Measurements from ENCODE around the gene ATP2B2.

ATP2B2 gene

DNA sequence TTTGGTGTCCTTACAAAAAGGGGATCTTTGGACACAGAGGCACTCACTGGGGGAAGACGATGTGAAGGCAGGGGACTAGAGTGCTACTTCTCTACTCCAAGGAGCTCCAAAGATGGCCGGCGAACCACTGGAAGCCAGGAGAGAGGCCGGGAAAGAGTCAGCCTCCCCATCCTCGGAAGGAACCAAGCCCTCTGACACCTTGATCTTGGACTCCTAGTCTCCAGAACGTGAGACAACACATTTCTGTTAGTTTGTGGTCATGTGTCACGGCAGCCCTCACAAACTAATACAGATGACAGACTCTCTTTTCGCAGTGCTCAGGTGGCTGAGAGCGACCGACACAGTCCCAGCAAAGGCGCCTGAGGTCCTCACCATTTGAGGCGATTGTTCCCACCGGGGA, 24.4 kb upstream of the ATP2B2 start:
- no peaks in the 10 kb centered on the region for H3K36me3 ChIP-seq (ENCODE audit: control insufficient read depth, insufficient read depth, low read length, severe bottlenecking)
- H3K9ac ChIP-seq (ENCODE audit: low read length) = no peak overlapping the region
- H3K4me3 ChIP-seq (ENCODE audit: low read length) = no peak overlapping the region
- no peaks in the 10 kb centered on the region for H3K4me1 ChIP-seq (ENCODE audit: control insufficient read depth, insufficient read depth, low read length)
- peaks cover 61% of the 10 kb centered on the region for H3K27me3 ChIP-seq (replicated peaks; ENCODE audit: control insufficient read depth, insufficient read depth, low read length)
- H3K9me3 ChIP-seq (ENCODE audit: control insufficient read depth, low read length) = no peaks in the 10 kb centered on the region
- no peak for DNase-seq (ENCODE audit: low read depth)

DNA sequence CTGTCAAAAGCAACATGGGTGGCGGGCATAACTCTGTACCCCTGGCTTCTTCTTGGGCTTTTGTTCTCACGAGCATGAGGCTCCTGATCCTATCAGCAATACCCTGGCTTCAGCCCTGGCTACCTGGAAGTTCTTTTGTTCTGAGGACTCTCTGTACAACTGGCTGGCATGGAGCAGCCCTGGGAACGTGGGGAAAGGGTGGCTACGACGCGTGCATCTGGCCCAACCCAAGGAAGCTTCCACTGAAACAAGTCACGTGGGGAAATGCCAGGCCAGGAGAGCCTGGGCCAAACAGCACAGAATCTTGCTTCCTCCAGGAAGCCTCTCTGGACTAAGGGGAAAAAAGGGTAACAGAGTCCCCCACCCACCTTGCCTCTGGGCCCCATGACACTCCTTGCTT, 22.7 kb upstream of the ATP2B2 start:
- Histone ChIP-seq H3K4me3 (ENCODE audit: low read length) (no peak overlapping the region), H3K27me3 (replicated peaks; ENCODE audit: control insufficient read depth, insufficient read depth, low read length) (peaks cover 68% of the 10 kb centered on the region), H3K36me3 (ENCODE audit: control insufficient read depth, insufficient read depth, low read length, severe bottlenecking) (no peaks in the 10 kb centered on the region), H3K9ac (ENCODE audit: low read length) (no peak overlapping the region), H3K9me3 (ENCODE audit: control insufficient read depth, low read length) (no peaks in the 10 kb centered on the region), H3K4me1 (ENCODE audit: control insufficient read depth, insufficient read depth, low read length) (no peaks in the 10 kb centered on the region)
- DNase-seq (ENCODE audit: low read depth) = no peak

DNA sequence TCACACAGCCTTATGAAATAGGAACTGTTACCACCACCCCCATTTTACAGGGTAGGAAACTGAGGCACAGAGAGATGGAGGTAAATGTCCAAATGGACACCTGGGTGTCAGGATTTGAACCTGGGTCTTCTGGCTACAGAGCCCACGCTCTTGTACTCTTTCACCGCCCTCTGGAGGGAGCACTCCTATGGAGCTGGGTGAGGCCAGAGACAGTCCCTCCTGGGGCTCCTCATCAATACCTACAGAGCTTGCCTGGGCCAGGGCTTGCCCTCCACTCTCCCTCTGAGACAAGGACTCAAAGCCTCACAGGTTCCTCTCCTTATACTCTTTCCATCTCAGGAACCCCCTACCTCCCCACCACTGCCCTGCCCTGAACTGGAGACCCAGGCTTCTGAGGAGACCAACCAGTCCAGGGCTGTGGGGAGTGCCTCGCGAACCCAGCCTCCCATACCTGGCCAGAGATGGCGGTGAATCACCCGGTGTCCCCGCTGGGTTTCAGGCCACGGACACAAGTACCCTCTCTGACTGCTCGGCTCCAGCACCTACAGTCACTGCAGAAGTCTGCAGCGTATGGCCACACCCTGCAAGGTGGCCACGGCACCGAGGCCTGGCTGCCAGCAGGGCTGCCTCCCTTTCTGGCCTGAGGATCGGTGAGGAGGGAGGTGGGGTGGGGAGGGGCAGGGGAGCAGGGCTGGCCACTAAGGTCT, 22.1 kb upstream of the ATP2B2 start:
- peaks cover 70% of the 10 kb centered on the region for H3K27me3 ChIP-seq (replicated peaks; ENCODE audit: control insufficient read depth, insufficient read depth, low read length)
- no peaks in the 10 kb centered on the region for H3K4me1 ChIP-seq (ENCODE audit: control insufficient read depth, insufficient read depth, low read length)
- H3K36me3 ChIP-seq (ENCODE audit: control insufficient read depth, insufficient read depth, low read length, severe bottlenecking) = no peaks in the 10 kb centered on the region
- H3K4me3 ChIP-seq (ENCODE audit: low read length) = no peak overlapping the region
- no peak for DNase-seq (ENCODE audit: low read depth)
- H3K9ac ChIP-seq (ENCODE audit: low read length) = no peak overlapping the region
- H3K9me3 ChIP-seq (ENCODE audit: control insufficient read depth, low read length) = no peaks in the 10 kb centered on the region

DNA sequence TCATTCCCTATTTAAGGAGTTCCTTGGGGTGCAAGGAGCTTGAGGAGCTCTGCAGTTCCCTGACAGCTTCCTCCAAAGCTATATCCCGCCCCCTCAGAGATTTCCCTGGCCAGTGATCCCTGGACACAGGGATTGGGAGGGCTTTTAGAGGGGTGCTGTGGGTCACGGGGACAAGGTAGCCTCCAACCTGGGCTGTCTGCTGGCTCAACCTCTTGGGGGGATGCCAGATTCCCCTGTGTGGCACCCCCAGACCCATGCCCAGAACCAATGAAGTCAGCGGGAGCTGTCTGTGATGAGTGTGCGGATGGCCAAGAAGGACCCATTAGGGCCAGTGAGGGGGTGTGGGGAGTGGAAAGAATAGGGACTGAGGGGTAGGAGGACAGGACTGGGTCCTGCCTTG, 21.0 kb upstream of the ATP2B2 start:
- no peak overlapping the region for H3K4me3 ChIP-seq (ENCODE audit: low read length)
- no peak for DNase-seq (ENCODE audit: low read depth)
- no peak overlapping the region for H3K9ac ChIP-seq (ENCODE audit: low read length)
- peaks cover 71% of the 10 kb centered on the region for H3K27me3 ChIP-seq (replicated peaks; ENCODE audit: control insufficient read depth, insufficient read depth, low read length)
- H3K9me3 ChIP-seq (ENCODE audit: control insufficient read depth, low read length) = no peaks in the 10 kb centered on the region
- H3K4me1 ChIP-seq (ENCODE audit: control insufficient read depth, insufficient read depth, low read length) = no peaks in the 10 kb centered on the region
- no peaks in the 10 kb centered on the region for H3K36me3 ChIP-seq (ENCODE audit: control insufficient read depth, insufficient read depth, low read length, severe bottlenecking)

DNA sequence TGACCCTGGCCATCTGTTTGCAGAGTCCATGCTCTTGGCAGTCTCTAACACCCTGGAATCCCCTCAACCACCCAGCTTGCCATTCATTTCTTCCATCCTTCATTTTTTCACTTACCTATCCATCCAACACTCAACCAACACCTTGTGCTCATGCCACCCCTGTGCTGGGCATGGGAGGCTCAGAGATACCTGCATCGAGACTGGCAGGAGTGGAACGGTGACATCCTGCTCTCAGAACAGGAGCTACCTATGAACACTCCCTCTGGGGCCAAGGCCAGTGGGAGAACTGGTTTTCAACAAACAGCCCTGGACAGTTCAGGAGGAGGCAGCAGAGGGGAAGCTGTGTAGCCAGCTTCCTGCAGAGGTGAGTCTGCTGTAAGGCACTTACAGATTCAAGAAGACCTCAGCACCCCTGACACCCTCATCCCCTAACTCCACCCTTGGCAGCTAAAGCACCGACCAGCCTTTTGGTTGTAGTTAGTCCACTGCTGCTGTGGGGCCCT, 19.5 kb upstream of the ATP2B2 start:
- Histone ChIP-seq H3K36me3 (ENCODE audit: control insufficient read depth, insufficient read depth, low read length, severe bottlenecking) (no peaks in the 10 kb centered on the region), H3K9me3 (ENCODE audit: control insufficient read depth, low read length) (no peaks in the 10 kb centered on the region), H3K9ac (ENCODE audit: low read length) (no peak overlapping the region), H3K4me1 (ENCODE audit: control insufficient read depth, insufficient read depth, low read length) (no peaks in the 10 kb centered on the region), H3K4me3 (ENCODE audit: low read length) (no peak overlapping the region), H3K27me3 (replicated peaks; ENCODE audit: control insufficient read depth, insufficient read depth, low read length) (peaks cover 81% of the 10 kb centered on the region)
- no peak for DNase-seq (ENCODE audit: low read depth)

DNA sequence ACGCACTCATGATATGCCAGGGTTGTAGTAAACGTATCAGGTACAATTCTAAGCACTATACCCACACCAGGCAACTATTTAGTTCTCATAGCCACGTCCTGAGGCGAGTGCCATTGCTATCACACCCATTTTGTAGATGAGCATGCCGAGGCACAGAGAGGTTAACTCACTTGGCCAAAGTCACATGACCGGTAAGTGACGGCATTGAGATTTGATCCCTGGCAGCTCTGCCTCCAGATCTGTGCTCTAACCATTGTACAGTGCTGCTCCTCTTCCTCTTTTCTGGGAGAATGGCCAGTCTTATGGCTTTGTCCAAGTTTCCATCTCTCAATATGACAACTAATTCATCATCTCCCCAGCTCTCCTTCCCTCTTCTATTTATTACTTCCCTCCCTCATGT, 18.9 kb upstream of the ATP2B2 start:
- H3K9ac ChIP-seq (ENCODE audit: low read length) = no peak overlapping the region
- H3K36me3 ChIP-seq (ENCODE audit: control insufficient read depth, insufficient read depth, low read length, severe bottlenecking) = no peaks in the 10 kb centered on the region
- peaks cover 84% of the 10 kb centered on the region for H3K27me3 ChIP-seq (replicated peaks; ENCODE audit: control insufficient read depth, insufficient read depth, low read length)
- no peaks in the 10 kb centered on the region for H3K4me1 ChIP-seq (ENCODE audit: control insufficient read depth, insufficient read depth, low read length)
- no peak overlapping the region for H3K4me3 ChIP-seq (ENCODE audit: low read length)
- H3K9me3 ChIP-seq (ENCODE audit: control insufficient read depth, low read length) = no peaks in the 10 kb centered on the region
- DNase-seq (ENCODE audit: low read depth) = no peak

DNA sequence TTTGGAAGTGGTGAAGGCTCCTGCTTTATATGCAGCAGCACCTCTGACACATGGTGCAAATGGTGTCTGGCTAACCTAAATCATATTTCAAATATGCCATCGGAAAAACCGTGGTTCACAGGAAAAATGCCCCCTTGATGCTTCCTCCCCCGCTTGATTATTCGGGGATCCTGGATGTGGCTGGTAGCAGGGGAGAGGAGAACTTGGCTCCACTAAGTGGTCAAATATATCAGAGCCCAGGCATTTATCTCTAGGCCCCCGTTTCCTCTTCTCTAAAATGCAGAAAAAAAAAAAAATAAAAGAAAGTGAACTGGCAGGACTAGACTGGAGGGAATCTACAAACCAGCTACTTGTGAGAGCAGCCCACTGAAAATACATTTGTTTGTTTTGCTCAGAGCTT, 18.2 kb upstream of the ATP2B2 start:
- Histone ChIP-seq H3K4me3 (ENCODE audit: low read length) (no peak overlapping the region), H3K4me1 (ENCODE audit: control insufficient read depth, insufficient read depth, low read length) (no peaks in the 10 kb centered on the region), H3K36me3 (ENCODE audit: control insufficient read depth, insufficient read depth, low read length, severe bottlenecking) (no peaks in the 10 kb centered on the region), H3K9me3 (ENCODE audit: control insufficient read depth, low read length) (no peaks in the 10 kb centered on the region), H3K9ac (ENCODE audit: low read length) (no peak overlapping the region), H3K27me3 (replicated peaks; ENCODE audit: control insufficient read depth, insufficient read depth, low read length) (peaks cover 79% of the 10 kb centered on the region)
- DNase-seq (ENCODE audit: low read depth) = no peak

DNA sequence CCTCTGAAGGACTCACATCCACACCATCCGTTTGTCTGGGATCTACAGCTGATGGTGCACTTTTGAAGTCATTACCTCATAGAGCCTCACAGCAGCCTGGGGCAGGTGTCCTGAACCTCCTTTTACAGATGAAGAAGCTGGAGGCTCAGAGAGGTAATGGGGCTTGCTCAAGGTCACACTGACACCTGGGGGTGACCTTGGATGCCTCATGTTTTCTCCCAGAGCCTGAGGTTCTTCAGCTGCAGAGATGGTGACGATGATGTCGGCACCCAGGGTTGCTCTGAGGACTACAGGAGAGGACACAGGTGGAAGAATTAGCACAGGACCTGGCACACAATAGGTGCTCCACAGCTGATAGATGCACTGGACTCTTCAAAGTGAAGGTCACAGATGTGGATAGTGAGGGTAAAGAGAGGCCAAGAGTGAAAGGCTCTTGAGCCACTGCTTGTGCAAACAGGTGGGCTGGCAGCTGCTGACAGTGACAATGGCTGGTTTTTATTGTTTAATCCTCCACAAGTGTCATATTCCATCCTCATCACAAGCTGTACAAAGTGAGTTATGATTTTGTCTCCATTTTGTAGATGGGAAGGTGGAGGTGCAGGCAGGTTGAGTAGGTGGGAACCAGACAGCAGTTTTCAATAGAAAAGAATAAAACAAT, 17.4 kb upstream of the ATP2B2 start:
- no peak for DNase-seq (ENCODE audit: low read depth)

DNA sequence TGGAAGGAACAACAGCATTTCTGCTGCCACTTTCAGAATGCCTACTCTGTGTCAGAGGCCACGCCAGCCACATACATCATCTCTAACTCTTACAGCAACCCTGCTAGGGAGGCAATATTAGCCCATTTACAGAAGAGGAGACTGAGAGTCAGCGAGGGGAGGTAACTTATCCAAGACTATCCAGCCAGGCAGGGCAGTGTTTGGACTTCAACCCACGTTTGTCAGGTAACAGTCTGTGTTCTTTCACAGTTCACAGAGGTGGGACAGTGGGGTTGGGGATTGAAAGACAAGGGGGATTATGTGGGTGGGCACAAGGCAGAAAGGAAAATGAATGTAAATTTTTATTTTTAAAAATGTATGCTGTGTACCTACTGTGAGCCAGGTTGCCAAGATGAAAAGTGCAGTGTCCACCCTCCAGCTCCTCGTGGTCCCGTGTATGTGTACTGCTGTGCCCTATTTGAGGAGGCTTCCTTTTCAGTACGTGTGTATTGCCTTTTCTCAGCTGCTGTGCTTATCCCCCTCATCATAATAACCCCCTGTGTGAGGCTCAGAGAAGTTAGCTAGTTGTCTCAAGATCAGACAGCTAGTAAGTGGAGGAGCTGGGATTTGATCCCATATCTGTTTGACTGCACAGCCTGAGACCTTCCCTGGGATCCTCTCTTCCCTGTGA, 16.5 kb upstream of the ATP2B2 start:
- Histone ChIP-seq H3K4me1 (ENCODE audit: control insufficient read depth, insufficient read depth, low read length) (no peaks in the 10 kb centered on the region), H3K36me3 (ENCODE audit: control insufficient read depth, insufficient read depth, low read length, severe bottlenecking) (no peaks in the 10 kb centered on the region), H3K9ac (ENCODE audit: low read length) (no peak overlapping the region), H3K27me3 (replicated peaks; ENCODE audit: control insufficient read depth, insufficient read depth, low read length) (peaks cover 69% of the 10 kb centered on the region), H3K9me3 (ENCODE audit: control insufficient read depth, low read length) (no peaks in the 10 kb centered on the region), H3K4me3 (ENCODE audit: low read length) (no peak overlapping the region)
- no peak for DNase-seq (ENCODE audit: low read depth)

More for the DNA sequence above, 17.4 kb upstream of the ATP2B2 start:
- no peaks in the 10 kb centered on the region for H3K4me1 ChIP-seq (ENCODE audit: control insufficient read depth, insufficient read depth, low read length)
- H3K36me3 ChIP-seq (ENCODE audit: control insufficient read depth, insufficient read depth, low read length, severe bottlenecking) = no peaks in the 10 kb centered on the region
- H3K4me3 ChIP-seq (ENCODE audit: low read length) = no peak overlapping the region
- peaks cover 76% of the 10 kb centered on the region for H3K27me3 ChIP-seq (replicated peaks; ENCODE audit: control insufficient read depth, insufficient read depth, low read length)
- no peaks in the 10 kb centered on the region for H3K9me3 ChIP-seq (ENCODE audit: control insufficient read depth, low read length)
- H3K9ac ChIP-seq (ENCODE audit: low read length) = no peak overlapping the region

DNA sequence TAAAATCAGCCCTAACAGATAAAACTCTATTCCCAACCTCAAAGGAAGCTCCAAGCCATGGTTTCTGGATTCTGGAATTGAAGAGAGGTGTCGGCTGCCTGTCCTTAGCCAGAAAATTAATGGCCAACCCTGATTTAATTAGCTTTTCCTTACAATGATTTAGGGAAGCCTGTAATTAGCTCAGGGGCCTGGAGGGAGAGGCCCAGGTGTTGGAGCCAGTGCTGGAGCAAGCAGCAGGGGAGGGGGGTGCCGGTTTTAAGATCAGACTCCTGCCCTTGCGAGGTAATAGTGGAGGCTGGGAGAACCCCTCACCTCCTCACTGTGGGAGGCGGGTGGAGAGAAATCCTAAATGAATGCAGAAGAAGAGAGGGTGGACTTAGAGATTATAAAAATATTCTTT, 14.7 kb upstream of the ATP2B2 start:
- Histone ChIP-seq H3K36me3 (ENCODE audit: control insufficient read depth, insufficient read depth, low read length, severe bottlenecking) (no peaks in the 10 kb centered on the region), H3K27me3 (replicated peaks; ENCODE audit: control insufficient read depth, insufficient read depth, low read length) (peaks cover 70% of the 10 kb centered on the region), H3K4me1 (ENCODE audit: control insufficient read depth, insufficient read depth, low read length) (no peaks in the 10 kb centered on the region), H3K9ac (ENCODE audit: low read length) (no peak overlapping the region), H3K4me3 (ENCODE audit: low read length) (no peak overlapping the region), H3K9me3 (ENCODE audit: control insufficient read depth, low read length) (no peaks in the 10 kb centered on the region)
- DNase-seq (ENCODE audit: low read depth) = no peak

DNA sequence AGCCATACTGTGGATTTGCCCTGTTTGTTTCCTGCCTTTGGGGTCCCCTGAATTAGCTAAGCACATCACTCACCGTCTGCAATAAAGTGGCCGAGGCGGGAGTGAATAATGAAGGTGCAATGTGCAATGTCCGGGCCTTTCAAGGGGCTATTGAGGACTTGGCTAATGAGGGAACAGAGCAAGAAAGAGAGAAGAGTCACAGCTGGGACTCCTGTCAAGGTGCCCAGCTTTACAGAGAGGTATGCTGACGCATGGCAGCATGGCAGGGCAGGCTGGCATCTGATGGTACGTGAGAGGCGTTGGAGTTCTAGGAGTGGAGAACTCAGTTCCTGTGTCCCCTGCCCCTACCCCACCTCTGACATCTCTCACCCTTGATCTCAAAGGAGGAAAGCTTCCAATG, 13.8 kb upstream of the ATP2B2 start:
- Histone ChIP-seq H3K9ac (ENCODE audit: low read length) (no peak overlapping the region), H3K9me3 (ENCODE audit: control insufficient read depth, low read length) (no peaks in the 10 kb centered on the region), H3K27me3 (replicated peaks; ENCODE audit: control insufficient read depth, insufficient read depth, low read length) (peaks cover 65% of the 10 kb centered on the region), H3K4me1 (ENCODE audit: control insufficient read depth, insufficient read depth, low read length) (no peaks in the 10 kb centered on the region), H3K36me3 (ENCODE audit: control insufficient read depth, insufficient read depth, low read length, severe bottlenecking) (no peaks in the 10 kb centered on the region), H3K4me3 (ENCODE audit: low read length) (no peak overlapping the region)
- no peak for DNase-seq (ENCODE audit: low read depth)

Measured in adipocyte (in vitro differentiated cells).